BJ (cell line): ENCODE results near the gene PDXK. TPM values are rescaled to one million over a fixed set of nuclear protein-coding genes. Genes with fewer than 3 reads are reported as not detected.

Experiments used
- CTCF ChIA-PET: fragments of 350-600 bp; formaldehyde crosslinking; extraction: SDS; loops from one replicate; lab custom pipeline; 2021; ENCODE audit warnings: antibody characterized with exemption, inconsistent platforms; lab: Yijun Ruan, JAX
- POLR2A ChIA-PET: fragments of 300-600 bp; sonication (Branson Sonifier 250); formaldehyde crosslinking; extraction: SDS; loops from one replicate; lab custom pipeline; 2021; ENCODE audit warnings: antibody characterized with exemption; lab: Charles Lee
- DNase-seq: peaks from one replicate; pipeline ENCODE4 v3.0.0-alpha.2; 2011; ENCODE audit warnings: low read depth
- H3K27me3 ChIP-seq: 2 replicates; pipeline ENCODE4 v1.6.0; 2011; ENCODE audit warnings: low read length; ENCODE audit not compliant: control insufficient read depth, insufficient read depth
- H3K36me3 ChIP-seq: 2 replicates; pipeline ENCODE4 v1.5.1; 2011; ENCODE audit warnings: low read length; ENCODE audit not compliant: control insufficient read depth, insufficient read depth
- H3K4me3 ChIP-seq: 2 replicates; pipeline ENCODE4 v1.5.1; 2011; ENCODE audit warnings: low read depth, mild to moderate bottlenecking, control low read depth, low read length
- CTCF ChIP-seq: IDR thresholded peaks from 2 replicates; pipeline ENCODE4 v1.5.1; 2011; ENCODE audit warnings: low read depth, mild to moderate bottlenecking, control low read depth, inconsistent platforms, low read length, moderate library complexity; ENCODE audit not compliant: insufficient read depth
- polyA plus RNA-seq: library from polyadenylated mRNA; depleted of rRNA; stranded (reverse); fragments of >200 nt; gene quantifications from 2 replicates; pipeline ENCODE4 v1.2.3, GENCODE V29; 2011; rRNA removed
- small RNA-seq: library from RNA; depleted of rRNA; stranded (forward); fragments of <200 nt; gene quantifications from one replicate; pipeline ENCODE3, GENCODE V24; 2012; ENCODE audit warnings: low replicate concordance, low read depth; ENCODE audit not compliant: insufficient read length

Gene PDXK
- polyA plus RNA-seq, 1 experiment: 192 TPM

- no peaks in the 10 kb centered on the region for H3K36me3 ChIP-seq
- POLR2A ChIA-PET: no interaction called here
- CTCF ChIA-PET: interaction anchor here (1.0 to 1.8 kb wide), 15 partner anchors 9 to 488 kb away, joined by 3 to 10 read pairs (median 4); no protein-coding TSS in a partner anchor
- no peak overlapping the region for H3K4me3 ChIP-seq
- 0 out of 2 replicates have a peak, but pooled peaks cover 1% of the 10 kb centered on the region for H3K27me3 ChIP-seq
- no peak for TF ChIP-seq CTCF
- DNase-seq: no peak
These were observed 91.0 kb downstream of the PDXK start for GRCh38 chr21:43809853-43810504.

GRCh38 chr21:43810505-43811261 lies 91.8 kb downstream of the PDXK start:
- ChIA-PET CTCF (interaction anchor here (0.7 to 1.8 kb wide), 20 partner anchors 8 to 487 kb away, joined by 3 to 10 read pairs (median 4); no protein-coding TSS in a partner anchor), POLR2A (no interaction called here)
- Histone ChIP-seq H3K4me3 (no peak overlapping the region), H3K27me3 (0 out of 2 replicates have a peak, but pooled peaks cover 1% of the 10 kb centered on the region), H3K36me3 (no peaks in the 10 kb centered on the region)
- no peak for DNase-seq
- TF ChIP-seq CTCF: peak; percentile 97

GRCh38 chr21:43811262-43812105 lies 92.6 kb downstream of the PDXK start:
- no peak for TF ChIP-seq CTCF
- 0 out of 2 replicates have a peak, but pooled peaks cover 1% of the 10 kb centered on the region for H3K27me3 ChIP-seq

More at GRCh38 chr21:43811262-43812105, 92.6 kb downstream of the PDXK start:
- no peak for DNase-seq
- no peaks in the 10 kb centered on the region for H3K36me3 ChIP-seq
- H3K4me3 ChIP-seq: no peak overlapping the region
- ChIA-PET POLR2A (no interaction called here), CTCF (interaction anchor here (0.7 to 1.8 kb wide), 22 partner anchors 8 to 486 kb away, joined by 3 to 10 read pairs (median 4); no protein-coding TSS in a partner anchor)

Small RNA genes within 50 kb of the gene (small RNA-seq; reads per million reads assigned to genes)
- gene AP001052.1: not detected

Other genes with a start within 250 kb of the PDXK start
- gene HSF2BP, start 59.6 kb upstream of the PDXK start, polyA plus RNA-seq: 1.2 TPM in 2 replicates
- 11.6 and 12.3 TPM in 2 replicates for gene RRP1B, start 59.6 kb upstream of the PDXK start, polyA plus RNA-seq
- gene CSTB, start 57.2 kb downstream of the PDXK start, polyA plus RNA-seq: 58.2 and 66.5 TPM in 2 replicates
- 7.3 and 14.4 TPM in 2 replicates for gene RRP1, start 70.4 kb downstream of the PDXK start, polyA plus RNA-seq
- 39.7 and 68.5 TPM in 2 replicates for gene AGPAT3, start 146.1 kb downstream of the PDXK start, polyA plus RNA-seq